CD4-positive, CD25-positive, alpha-beta regulatory T cell (primary cell): Measurements from ENCODE around the gene MGAT5B. TPM values are rescaled to one million over a fixed set of nuclear protein-coding genes. Genes with fewer than 3 reads are reported as not detected.

ENCODE experiments used
- ATAC-seq, 2 donors: fragments of 150-1000 bp; cut with Tn5 transposase; one replicate each; pipeline ENCODE4 v1.10.0; 2021; ENCODE audit warnings: low read depth in 2 of 2, moderate number of reproducible peaks in 2 of 2, moderate library complexity in 1 of 2
- DNase-seq, 3 donors: peaks; one replicate each; pipeline versions ENCODE4 v3.0.0 to v3.0.0-alpha.2; 2012 to 2022; ENCODE audit warnings: mixed read lengths in 1 of 3
- H3K27ac ChIP-seq: one replicate; pipeline ENCODE4 v1.7.0; 2013; ENCODE audit warnings: mild to moderate bottlenecking, low read length; ENCODE audit not compliant: insufficient read depth, poor library complexity, severe bottlenecking
- H3K27me3 ChIP-seq: one replicate; pipeline ENCODE4 v1.7.0; 2013; ENCODE audit warnings: low read length; ENCODE audit not compliant: control insufficient read depth, insufficient read depth
- H3K36me3 ChIP-seq: one replicate; pipeline ENCODE4 v1.7.0; 2013; ENCODE audit warnings: mild to moderate bottlenecking, low read length, moderate library complexity; ENCODE audit not compliant: control insufficient read depth, insufficient read depth
- H3K4me1 ChIP-seq: 2 replicates; pipeline ENCODE4 v1.7.0; 2013; ENCODE audit warnings: mild to moderate bottlenecking, low read length; ENCODE audit not compliant: insufficient read depth, control insufficient read depth, poor library complexity, severe bottlenecking
- H3K4me3 ChIP-seq: one replicate; pipeline ENCODE4 v1.7.0; 2013; ENCODE audit warnings: low read depth, mild to moderate bottlenecking, low read length, moderate library complexity
- H3K9me3 ChIP-seq, 2 experiments: 1 replicate in 1 of 2; 2 replicates in 1 of 2; pipeline ENCODE4 v1.7.0; 2013; ENCODE audit warnings: low read length in 2 of 2, mild to moderate bottlenecking in 1 of 2, moderate library complexity in 1 of 2; ENCODE audit not compliant: control insufficient read depth in 2 of 2
- H3K27ac Mint-ChIP-seq, 3 donors: one replicate each; pipeline ENCODE4 v1.8.0; 2020 to 2022; ENCODE audit warnings: mild to moderate bottlenecking in 3 of 3, mixed read lengths in 3 of 3, moderate library complexity in 2 of 3
- H3K27me3 Mint-ChIP-seq: one replicate; pipeline ENCODE4 v1.8.0; 2022; ENCODE audit warnings: mild to moderate bottlenecking, mixed read lengths
- H3K36me3 Mint-ChIP-seq: one replicate; pipeline ENCODE4 v1.8.0; 2020; ENCODE audit warnings: mixed read lengths
- H3K4me1 Mint-ChIP-seq, 4 donors: one replicate each; pipeline ENCODE4 v1.8.0; 2020 to 2022; ENCODE audit warnings: mixed read lengths in 4 of 4, mild to moderate bottlenecking in 1 of 4
- H3K4me3 Mint-ChIP-seq, 4 donors: one replicate each; pipeline ENCODE4 v1.8.0; 2020 to 2022; ENCODE audit warnings: mild to moderate bottlenecking in 4 of 4, mixed read lengths in 4 of 4, moderate library complexity in 3 of 4
- H3K9me3 Mint-ChIP-seq, 7 donors: one replicate each; pipeline ENCODE4 v1.8.0; 2020 to 2022; ENCODE audit warnings: mixed read lengths in 7 of 7, mild to moderate bottlenecking in 3 of 7, moderate library complexity in 2 of 7
- polyA plus RNA-seq, 4 donors: library from polyadenylated mRNA; unstranded; fragments of 300-500 nt; fragmentation: Illumina TruSeq; gene quantifications; one replicate each; pipeline ENCODE4 v1.2.3, GENCODE V29; 2021
- total RNA-seq: library from RNA; stranded (reverse); gene quantifications from one replicate; pipeline ENCODE4 v1.2.3, GENCODE V29; 2022

Gene MGAT5B
- total and polyA plus RNA-seq, 5 donors from 2014 or later = not detected

GRCh38 chr17:76993651-76994050 lies 125.4 kb downstream of the MGAT5B start:
- peaks cover 18% of the 10 kb centered on the region for H3K4me1 ChIP-seq
- Mint-ChIP-seq H3K4me1 (peaks cover 9 to 41% (median 14%) of the 10 kb centered on the region in 4 donors), H3K36me3 (no peaks in the 10 kb centered on the region), H3K9me3 (no peaks in the 10 kb centered on the region), H3K27ac (peak overlapping the region in 2 of 3 donors; percentile 75 to 80), H3K27me3 (no peaks in the 10 kb centered on the region), H3K4me3 (no peak overlapping the region)
- no peaks in the 10 kb centered on the region for H3K9me3 ChIP-seq
- no peaks in the 10 kb centered on the region for H3K36me3 ChIP-seq
- no peak overlapping the region for H3K27ac ChIP-seq
- no peak overlapping the region for H3K4me3 ChIP-seq
- ATAC-seq = no peak
- H3K27me3 ChIP-seq = no peaks in the 10 kb centered on the region
- DNase-seq = peak in 1 of 3 donors; percentile 35

GRCh38 chr17:76994237-76994637 lies 126.0 kb downstream of the MGAT5B start:
- Histone ChIP-seq H3K9me3 (no peaks in the 10 kb centered on the region), H3K36me3 (no peaks in the 10 kb centered on the region), H3K27me3 (no peaks in the 10 kb centered on the region), H3K4me1 (peaks cover 24% of the 10 kb centered on the region), H3K27ac (no peak overlapping the region), H3K4me3 (no peak overlapping the region)
- Mint-ChIP-seq H3K36me3 (no peaks in the 10 kb centered on the region), H3K4me1 (peaks cover 9 to 46% (median 16%) of the 10 kb centered on the region in 4 donors), H3K9me3 (no peaks in the 10 kb centered on the region), H3K4me3 (no peak overlapping the region), H3K27ac (peak overlapping the region; percentile 12 to 80 (median 75)), H3K27me3 (no peaks in the 10 kb centered on the region)
- no peak for DNase-seq
- ATAC-seq = no peak

GRCh38 chr17:76995387-76996105 lies 127.3 kb downstream of the MGAT5B start:
- Histone ChIP-seq H3K4me3 (no peak overlapping the region), H3K27ac (no peak overlapping the region), H3K4me1 (peaks cover 31% of the 10 kb centered on the region), H3K36me3 (no peaks in the 10 kb centered on the region), H3K27me3 (no peaks in the 10 kb centered on the region), H3K9me3 (no peaks in the 10 kb centered on the region)
- ATAC-seq (no peak), DNase-seq (no peak)
- Mint-ChIP-seq H3K4me3 (no peak overlapping the region), H3K36me3 (no peaks in the 10 kb centered on the region), H3K27me3 (no peaks in the 10 kb centered on the region), H3K9me3 (no peaks in the 10 kb centered on the region), H3K27ac (peak overlapping the region; percentile 43 to 87 (median 76)), H3K4me1 (peaks cover 9 to 52% (median 16%) of the 10 kb centered on the region in 4 donors)

- no peaks in the 10 kb centered on the region for H3K27me3 ChIP-seq
- Mint-ChIP-seq H3K4me1 (peaks cover 9 to 52% (median 15%) of the 10 kb centered on the region in 4 donors), H3K9me3 (no peaks in the 10 kb centered on the region), H3K4me3 (peak overlapping the region in 3 of 4 donors; percentile 26 to 75 (median 26)), H3K27me3 (no peaks in the 10 kb centered on the region), H3K36me3 (no peaks in the 10 kb centered on the region), H3K27ac (peak overlapping the region; percentile 23 to 93 (median 90))
- peak in 2 of 3 donors; percentile 10 to 15 for DNase-seq
- no peak overlapping the region for H3K4me3 ChIP-seq
- peak overlapping the region; percentile 69 for H3K27ac ChIP-seq
- ATAC-seq = no peak
- peaks cover 31% of the 10 kb centered on the region for H3K4me1 ChIP-seq
- H3K9me3 ChIP-seq = no peaks in the 10 kb centered on the region
- no peaks in the 10 kb centered on the region for H3K36me3 ChIP-seq
These were observed 128.8 kb downstream of the MGAT5B start for GRCh38 chr17:76996741-76997694.

GRCh38 chr17:76997981-76998531 lies 129.9 kb downstream of the MGAT5B start:
- H3K4me1 ChIP-seq = peaks cover 31% of the 10 kb centered on the region
- H3K9me3 Mint-ChIP-seq = no peaks in the 10 kb centered on the region
- H3K9me3 ChIP-seq = no peaks in the 10 kb centered on the region
- peak; percentile 23 to 86 (median 71) for DNase-seq
- H3K36me3 Mint-ChIP-seq = no peaks in the 10 kb centered on the region
- peak overlapping the region; percentile 69 for H3K27ac ChIP-seq
- H3K4me1 Mint-ChIP-seq = peaks cover 9 to 52% (median 15%) of the 10 kb centered on the region in 4 donors
- peak overlapping the region; percentile 90 to 94 (median 93) for H3K27ac Mint-ChIP-seq
- no peaks in the 10 kb centered on the region for H3K27me3 ChIP-seq
- H3K36me3 ChIP-seq = no peaks in the 10 kb centered on the region
- no peaks in the 10 kb centered on the region for H3K27me3 Mint-ChIP-seq
- H3K4me3 ChIP-seq = peak overlapping the region; percentile 65
- peak; percentile 80 to 88 for ATAC-seq
- peak overlapping the region; percentile 0 to 79 (median 46) for H3K4me3 Mint-ChIP-seq

- H3K36me3 ChIP-seq = no peaks in the 10 kb centered on the region
- Mint-ChIP-seq H3K9me3 (no peaks in the 10 kb centered on the region), H3K27ac (peak overlapping the region; percentile 90 to 94 (median 93)), H3K4me3 (peak overlapping the region in 3 of 4 donors; percentile 17 to 79 (median 75)), H3K27me3 (no peaks in the 10 kb centered on the region), H3K4me1 (peaks cover 9 to 49% (median 15%) of the 10 kb centered on the region in 4 donors), H3K36me3 (no peaks in the 10 kb centered on the region)
- peak overlapping the region; percentile 65 for H3K4me3 ChIP-seq
- H3K4me1 ChIP-seq = peaks cover 31% of the 10 kb centered on the region
- no peaks in the 10 kb centered on the region for H3K27me3 ChIP-seq
- no peaks in the 10 kb centered on the region for H3K9me3 ChIP-seq
- no peak for ATAC-seq
- DNase-seq = no peak
- H3K27ac ChIP-seq = peak overlapping the region; percentile 69
These were observed 130.6 kb downstream of the MGAT5B start for GRCh38 chr17:76998839-76999238.
